Measurements from ENCODE around the gene BATF2. TPM values are rescaled to one million over a fixed set of nuclear protein-coding genes. Genes with fewer than 3 reads are reported as not detected.

Gene BATF2
- total RNA-seq, 2 experiments from 2014 or later: 0.70 to 0.79 TPM

DNA sequence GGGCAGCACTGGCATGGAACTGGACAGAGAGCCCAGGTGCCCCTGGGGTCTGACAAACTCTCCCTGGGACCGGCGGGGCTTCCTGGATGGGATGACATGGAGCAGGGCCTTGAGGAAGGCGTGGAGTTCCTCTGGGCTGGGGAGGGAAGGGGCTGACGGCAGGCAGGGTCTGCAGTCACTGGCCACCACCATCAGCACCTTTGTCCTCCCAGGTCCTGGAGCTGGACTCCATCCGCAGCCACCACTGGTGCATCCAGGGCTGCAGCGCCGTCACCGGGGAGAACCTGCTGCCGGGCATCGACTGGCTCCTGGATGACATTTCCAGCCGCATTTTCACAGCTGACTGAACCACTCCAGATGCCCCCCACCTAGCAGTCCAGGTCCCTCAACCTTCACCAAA is 24.7 kb upstream of the BATF2 start:
- H4K20me1 ChIP-seq (ENCODE audit: insufficient read depth, low read length): no peaks in the 10 kb centered on the region
- no peak overlapping the region for H3K27ac ChIP-seq (ENCODE audit: low read depth, low read length, poor library complexity, severe bottlenecking)
- H3K4me3 ChIP-seq (ENCODE audit: low read depth, low read length, poor library complexity, severe bottlenecking): no peak overlapping the region
- peaks cover 6% of the 10 kb centered on the region; the same call in 1 of the 2 replicates for H3K79me2 ChIP-seq (ENCODE audit: insufficient read depth, low read depth, low read length)
- ChIA-PET CTCF (ENCODE audit: unreplicated experiment) (no interaction called here), POLR2A (no interaction called here)
- TF ChIP-seq EZH2phosphoT487 (IDR thresholded peaks at IDR 0.05; ENCODE audit: borderline replicate concordance, low read depth, low read length): no peak
- TF ChIP-seq CTCF (conservative IDR thresholded peaks at IDR 0.05; ENCODE audit: low read length): no peak
- peaks cover 5% of the 10 kb centered on the region for H3K4me1 ChIP-seq (ENCODE audit: insufficient read depth, low read length, poor library complexity, severe bottlenecking)
- intact Hi-C loops (cut with micrococcal nuclease; ENCODE audit: unreplicated experiment): no loop called here
- H3K9me2 ChIP-seq (ENCODE audit: insufficient read depth, low read length): no peaks in the 10 kb centered on the region
- H2AFZ ChIP-seq (ENCODE audit: low read length): no peak overlapping the region
- H3K36me3 ChIP-seq (ENCODE audit: insufficient read depth, low read length): peaks cover 48% of the 10 kb centered on the region
- no peak for DNase-seq (ENCODE audit: low spot score)
- no peak overlapping the region for H3K4me2 ChIP-seq (ENCODE audit: low read length)
- no peaks in the 10 kb centered on the region for H3K9me3 ChIP-seq (ENCODE audit: low read length)
- BruUV-seq (replicated peaks): no TSS peak

GRCh38 chr11:65021003-65021402 is 24.2 kb upstream of the BATF2 start:
- no peaks in the 10 kb centered on the region for H3K9me3 ChIP-seq (ENCODE audit: low read length)
- ChIA-PET CTCF (ENCODE audit: unreplicated experiment) (no interaction called here), POLR2A (no interaction called here)
- H3K79me2 ChIP-seq (ENCODE audit: insufficient read depth, low read depth, low read length): peaks cover 11% of the 10 kb centered on the region
- peaks cover 50% of the 10 kb centered on the region for H3K36me3 ChIP-seq (ENCODE audit: insufficient read depth, low read length)
- no peak overlapping the region for H3K27ac ChIP-seq (ENCODE audit: low read depth, low read length, poor library complexity, severe bottlenecking)
- no TSS peak for BruUV-seq (replicated peaks)
- no peaks in the 10 kb centered on the region for H4K20me1 ChIP-seq (ENCODE audit: insufficient read depth, low read length)
- peaks cover 10% of the 10 kb centered on the region for H3K4me1 ChIP-seq (ENCODE audit: insufficient read depth, low read length, poor library complexity, severe bottlenecking)
- DNase-seq (ENCODE audit: low spot score): no peak
- no peak overlapping the region for H3K4me3 ChIP-seq (ENCODE audit: low read depth, low read length, poor library complexity, severe bottlenecking)
- no peak for TF ChIP-seq CTCF (conservative IDR thresholded peaks at IDR 0.05; ENCODE audit: low read length)
- no peak for TF ChIP-seq EZH2phosphoT487 (IDR thresholded peaks at IDR 0.05; ENCODE audit: borderline replicate concordance, low read depth, low read length)
- H3K9me2 ChIP-seq (ENCODE audit: insufficient read depth, low read length): no peaks in the 10 kb centered on the region
- H2AFZ ChIP-seq (ENCODE audit: low read length): no peak overlapping the region
- intact Hi-C loops (cut with micrococcal nuclease; ENCODE audit: unreplicated experiment): no loop called here
- no peak overlapping the region for H3K4me2 ChIP-seq (ENCODE audit: low read length)

DNA sequence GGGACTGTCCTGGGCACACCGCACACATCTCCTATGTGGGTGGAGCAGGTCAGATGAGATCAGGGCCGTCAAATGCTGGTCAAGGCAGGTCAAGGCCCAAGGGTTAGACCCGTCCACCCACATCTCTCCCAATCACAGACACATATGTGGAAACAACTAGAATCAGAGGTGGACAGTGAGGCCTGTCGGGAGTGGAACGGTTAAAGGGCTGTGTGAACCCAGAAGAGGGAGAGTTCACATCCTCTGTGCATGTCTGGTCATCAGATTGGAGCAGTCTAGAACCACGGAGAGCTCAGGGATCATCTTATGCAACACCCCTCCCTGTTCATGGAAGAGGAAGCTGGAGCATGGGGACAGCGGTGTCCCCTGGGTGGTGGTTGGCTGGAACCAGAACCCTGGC is 23.1 kb upstream of the BATF2 start:
- Histone ChIP-seq H3K79me2 (ENCODE audit: insufficient read depth, low read depth, low read length) (peaks cover 22% of the 10 kb centered on the region), H4K20me1 (ENCODE audit: insufficient read depth, low read length) (no peaks in the 10 kb centered on the region), H2AFZ (ENCODE audit: low read length) (no peak overlapping the region), H3K9me3 (ENCODE audit: low read length) (no peaks in the 10 kb centered on the region), H3K4me1 (ENCODE audit: insufficient read depth, low read length, poor library complexity, severe bottlenecking) (peaks cover 16% of the 10 kb centered on the region), H3K4me3 (ENCODE audit: low read depth, low read length, poor library complexity, severe bottlenecking) (no peak overlapping the region), H3K27ac (ENCODE audit: low read depth, low read length, poor library complexity, severe bottlenecking) (no peak overlapping the region), H3K36me3 (ENCODE audit: insufficient read depth, low read length) (peaks cover 50% of the 10 kb centered on the region), H3K9me2 (ENCODE audit: insufficient read depth, low read length) (no peaks in the 10 kb centered on the region), H3K4me2 (ENCODE audit: low read length) (no peak overlapping the region)
- BruUV-seq (replicated peaks): no TSS peak
- ChIA-PET POLR2A (no interaction called here), CTCF (ENCODE audit: unreplicated experiment) (interaction anchor here (0.7 kb wide), 1 partner anchor 87 kb away, joined by 3 read pairs; no protein-coding TSS in a partner anchor)
- DNase-seq (ENCODE audit: low spot score): no peak
- intact Hi-C loops (cut with micrococcal nuclease; ENCODE audit: unreplicated experiment): loop anchor here (10.0 kb wide), 1 partner anchor 245 kb away; the partner anchor contains the start of gene POLA2
- no peak for TF ChIP-seq EZH2phosphoT487 (IDR thresholded peaks at IDR 0.05; ENCODE audit: borderline replicate concordance, low read depth, low read length)
- TF ChIP-seq CTCF (conservative IDR thresholded peaks at IDR 0.05; ENCODE audit: low read length): no peak

All from OCI-LY7 (cell line).